ENCODE data around the gene PTPRE.

Gene PTPRE

DNA sequence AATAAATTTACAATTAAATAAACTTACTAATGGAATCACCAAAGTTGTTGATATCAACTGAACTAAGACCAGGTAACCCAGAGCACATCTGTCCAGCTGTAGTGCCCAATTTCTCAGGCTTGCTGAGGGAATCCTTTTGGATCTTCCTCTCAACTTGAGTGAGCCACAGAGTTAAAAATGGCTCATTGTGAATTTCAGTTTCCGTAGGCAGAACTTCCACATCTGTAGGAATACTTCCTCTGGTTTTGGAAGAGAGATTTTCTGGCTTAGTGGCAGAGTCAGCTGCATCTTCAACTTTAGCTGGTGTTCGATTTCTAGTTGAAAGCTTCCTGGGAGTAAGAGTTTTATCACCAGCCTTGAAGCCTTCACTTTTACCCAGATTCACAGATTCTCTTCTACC is 208.0 kb downstream of the PTPRE start:
- DNase-seq (ENCODE audit: low spot score) (no peak), ATAC-seq (ENCODE audit: low read depth) (no peak)
- peaks cover 11% of the 10 kb centered on the region for H3K4me1 ChIP-seq (ENCODE audit: insufficient read depth, poor library complexity, severe bottlenecking)
- no peaks in the 10 kb centered on the region for H3K27me3 ChIP-seq (ENCODE audit: insufficient read depth, poor library complexity, severe bottlenecking)
- no peak for TF ChIP-seq CTCF (IDR thresholded peaks at IDR 0.05; ENCODE audit: poor library complexity, severe bottlenecking)
- H3K4me3 ChIP-seq (ENCODE audit: severe bottlenecking): no peak overlapping the region
- H3K36me3 ChIP-seq (ENCODE audit: low read depth): peaks cover 100% of the 10 kb centered on the region
- H3K27ac ChIP-seq (ENCODE audit: poor library complexity, severe bottlenecking): no peak overlapping the region
- no peaks in the 10 kb centered on the region for H3K9me3 ChIP-seq (ENCODE audit: severe bottlenecking)

GRCh38 chr10:128115356-128115755 is 208.5 kb downstream of the PTPRE start:
- no peak for TF ChIP-seq CTCF (IDR thresholded peaks at IDR 0.05; ENCODE audit: poor library complexity, severe bottlenecking)
- no peak overlapping the region for H3K27ac ChIP-seq (ENCODE audit: poor library complexity, severe bottlenecking)
- ATAC-seq (ENCODE audit: low read depth) (no peak), DNase-seq (ENCODE audit: low spot score) (no peak)
- H3K27me3 ChIP-seq (ENCODE audit: insufficient read depth, poor library complexity, severe bottlenecking): no peaks in the 10 kb centered on the region
- H3K9me3 ChIP-seq (ENCODE audit: severe bottlenecking): no peaks in the 10 kb centered on the region
- peaks cover 11% of the 10 kb centered on the region for H3K4me1 ChIP-seq (ENCODE audit: insufficient read depth, poor library complexity, severe bottlenecking)
- H3K4me3 ChIP-seq (ENCODE audit: severe bottlenecking): no peak overlapping the region
- H3K36me3 ChIP-seq (ENCODE audit: low read depth): peaks cover 100% of the 10 kb centered on the region

DNA sequence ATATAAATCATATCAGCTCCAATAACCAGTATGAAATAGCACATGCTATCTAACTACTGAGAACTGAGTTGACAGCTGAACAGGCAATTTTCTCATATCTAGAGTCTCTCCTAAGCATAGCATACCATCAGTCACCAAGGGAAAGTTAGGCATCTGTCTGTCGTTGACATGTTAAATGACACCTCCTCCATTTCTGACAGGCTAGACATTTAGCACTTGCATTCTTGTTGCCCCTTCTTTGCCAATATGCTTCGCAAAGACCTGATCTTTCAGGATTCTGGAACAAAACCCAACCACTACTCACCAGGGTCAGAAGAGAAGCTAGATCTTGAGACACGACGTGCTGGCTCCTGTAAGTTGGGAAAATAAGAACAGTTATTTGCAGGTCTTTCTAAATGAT is 209.3 kb downstream of the PTPRE start:
- Histone ChIP-seq H3K4me3 (ENCODE audit: severe bottlenecking) (no peak overlapping the region), H3K4me1 (ENCODE audit: insufficient read depth, poor library complexity, severe bottlenecking) (peaks cover 11% of the 10 kb centered on the region), H3K9me3 (ENCODE audit: severe bottlenecking) (no peaks in the 10 kb centered on the region), H3K27me3 (ENCODE audit: insufficient read depth, poor library complexity, severe bottlenecking) (no peaks in the 10 kb centered on the region), H3K27ac (ENCODE audit: poor library complexity, severe bottlenecking) (peak overlapping the region; percentile 21), H3K36me3 (ENCODE audit: low read depth) (peaks cover 98% of the 10 kb centered on the region)
- TF ChIP-seq CTCF (IDR thresholded peaks at IDR 0.05; ENCODE audit: poor library complexity, severe bottlenecking): no peak
- no peak for DNase-seq (ENCODE audit: low spot score)
- ATAC-seq (ENCODE audit: low read depth): no peak

DNA sequence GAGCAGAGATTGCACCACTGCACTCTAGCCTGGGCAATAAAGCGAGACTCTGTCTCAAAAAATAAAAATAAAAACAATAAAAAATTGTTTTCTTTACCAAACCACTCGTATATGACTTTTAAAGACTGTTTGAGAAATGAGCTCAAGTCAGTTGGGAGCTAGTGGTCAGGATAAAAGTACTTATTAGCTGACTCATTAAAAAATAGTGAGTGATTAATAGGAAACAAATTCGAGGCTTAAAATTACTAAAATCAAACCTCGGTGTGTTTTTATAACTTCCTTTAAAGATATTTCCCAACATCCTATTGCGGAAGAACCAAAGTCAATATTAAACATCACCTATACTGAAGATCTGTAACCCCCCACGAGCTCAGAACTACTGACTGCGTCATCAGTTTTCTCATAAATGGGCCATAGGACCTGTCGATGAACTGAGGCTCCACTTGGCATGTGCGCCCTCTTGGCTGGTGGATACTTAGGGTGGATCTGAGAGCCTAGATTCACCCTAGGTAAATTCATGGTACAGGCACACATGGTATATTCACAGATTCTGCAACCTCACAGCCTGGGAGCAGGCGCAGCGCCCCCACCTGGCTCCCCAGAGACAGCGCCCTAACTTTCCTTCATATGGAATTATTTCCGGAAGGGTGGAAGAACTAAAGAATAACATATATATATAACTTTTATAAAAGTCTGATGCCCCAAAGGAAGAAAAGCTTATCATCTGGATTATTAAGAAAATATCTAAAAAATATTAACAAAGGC is 210.1 kb downstream of the PTPRE start:
- peak; percentile 51 for ATAC-seq (ENCODE audit: low read depth)
- peak; percentile 46 for TF ChIP-seq CTCF (IDR thresholded peaks at IDR 0.05; ENCODE audit: poor library complexity, severe bottlenecking)
- Histone ChIP-seq H3K36me3 (ENCODE audit: low read depth) (peaks cover 96% of the 10 kb centered on the region), H3K4me3 (ENCODE audit: severe bottlenecking) (no peak overlapping the region), H3K4me1 (ENCODE audit: insufficient read depth, poor library complexity, severe bottlenecking) (peaks cover 11% of the 10 kb centered on the region), H3K9me3 (ENCODE audit: severe bottlenecking) (no peaks in the 10 kb centered on the region), H3K27ac (ENCODE audit: poor library complexity, severe bottlenecking) (peak overlapping the region; percentile 21), H3K27me3 (ENCODE audit: insufficient read depth, poor library complexity, severe bottlenecking) (no peaks in the 10 kb centered on the region)
- DNase-seq (ENCODE audit: low spot score): no peak

- H3K36me3 ChIP-seq (ENCODE audit: low read depth): peaks cover 82% of the 10 kb centered on the region
- DNase-seq (ENCODE audit: low spot score) (no peak), ATAC-seq (ENCODE audit: low read depth) (no peak)
- H3K9me3 ChIP-seq (ENCODE audit: severe bottlenecking): no peaks in the 10 kb centered on the region
- peaks cover 32% of the 10 kb centered on the region for H3K4me1 ChIP-seq (ENCODE audit: insufficient read depth, poor library complexity, severe bottlenecking)
- no peaks in the 10 kb centered on the region for H3K27me3 ChIP-seq (ENCODE audit: insufficient read depth, poor library complexity, severe bottlenecking)
- no peak overlapping the region for H3K4me3 ChIP-seq (ENCODE audit: severe bottlenecking)
- H3K27ac ChIP-seq (ENCODE audit: poor library complexity, severe bottlenecking): no peak overlapping the region
- TF ChIP-seq CTCF (IDR thresholded peaks at IDR 0.05; ENCODE audit: poor library complexity, severe bottlenecking): no peak
Measured at GRCh38 chr10:128121750-128122412, 215.0 kb downstream of the PTPRE start.
